ENCODE results near the gene SP5. TPM values are rescaled to one million over a fixed set of nuclear protein-coding genes. Genes with fewer than 3 reads are reported as not detected.

The SP5 gene
- total and polyA plus RNA-seq, 2 donors (not counting 1 experiment from before 2014, with no cell fraction given) = not detected

GRCh38 chr2:170707821-170708795, 7.0 kb upstream of the SP5 start:
- Histone ChIP-seq H3K4me2 (replicated peaks; ENCODE audit: low read depth, low read length, poor library complexity, severe bottlenecking) (no peak overlapping the region), H3K79me2 (ENCODE audit: control insufficient read depth, insufficient read depth, low read length) (no peaks in the 10 kb centered on the region), H4K20me1 (ENCODE audit: control insufficient read depth, insufficient read depth, low read length, poor library complexity, severe bottlenecking) (no peaks in the 10 kb centered on the region), H3K27ac (ENCODE audit: low read length in 2 of 2) (no peak overlapping the region), H3K9ac (ENCODE audit: low read length) (no peak overlapping the region), H3K4me1 (ENCODE audit: control insufficient read depth in 2 of 2, insufficient read depth in 2 of 2, low read length in 2 of 2) (no peaks in the 10 kb centered on the region), H2AFZ (ENCODE audit: insufficient read depth, low read depth, low read length, poor library complexity, severe bottlenecking) (peak overlapping the region; percentile 33), H3K4me3 (ENCODE audit: control extremely low read depth in 1 of 5, extremely low read depth in 1 of 5, insufficient read depth in 1 of 5, low read depth in 2 of 5, low read length in 4 of 5) (no peak overlapping the region), H3K27me3 (replicated peaks in 1 of 4; ENCODE audit: control extremely low read depth in 1 of 4, control insufficient read depth in 3 of 4, insufficient read depth in 4 of 4, low read length in 3 of 4) (peaks cover 0 to 35% (median 18%) of the 10 kb centered on the region in 4 experiments), H3K36me3 (replicated peaks in 1 of 2; ENCODE audit: control extremely low read depth in 1 of 2, control insufficient read depth in 1 of 2, extremely low read depth in 1 of 2, insufficient read depth in 2 of 2, low read length in 1 of 2) (no peaks in the 10 kb centered on the region), H3K9me3 (ENCODE audit: control extremely low read depth in 1 of 3, control insufficient read depth in 2 of 3, insufficient read depth in 1 of 3, low read length in 2 of 3) (peaks cover 0 to 3% (median 0%) of the 10 kb centered on the region in 3 donors)
- Mint-ChIP-seq H3K4me3 (no peak overlapping the region), H3K27ac (no peak overlapping the region), H3K27me3 (peaks cover 55% of the 10 kb centered on the region), H3K4me1 (no peaks in the 10 kb centered on the region), H3K9me3 (ENCODE audit: insufficient read depth) (no peaks in the 10 kb centered on the region)
- TF ChIP-seq CTCF (IDR thresholded peaks at IDR 0.05) = no peak
- no peak for TF ChIP-seq EZH2 (IDR thresholded peaks at IDR 0.05; ENCODE audit: borderline replicate concordance, insufficient read depth, low read depth, low read length, poor library complexity, severe bottlenecking)
- 24% methylated on average over 15 of the region's 16 CpGs for WGBS (ENCODE audit: insufficient coverage)
- CTCF ChIA-PET = no interaction called here
- intact Hi-C loops (cut with micrococcal nuclease) = no loop called here
- ATAC-seq (ENCODE audit: low read depth) (no peak), DNase-seq (no peak)
- POLR2A ChIA-PET = no interaction called here

- CTCF ChIA-PET = no interaction called here
- Mint-ChIP-seq H3K9me3 (ENCODE audit: insufficient read depth) (no peaks in the 10 kb centered on the region), H3K27me3 (peaks cover 55% of the 10 kb centered on the region)
These were observed 4.5 kb upstream of the SP5 start for GRCh38 chr2:170710609-170710979.

More at GRCh38 chr2:170710609-170710979, 4.5 kb upstream of the SP5 start:
- H3K4me1 Mint-ChIP-seq = peaks cover 11% of the 10 kb centered on the region
- no peaks in the 10 kb centered on the region for H3K36me3 ChIP-seq (replicated peaks in 1 of 2; ENCODE audit: control extremely low read depth in 1 of 2, control insufficient read depth in 1 of 2, extremely low read depth in 1 of 2, insufficient read depth in 2 of 2, low read length in 1 of 2)
- no peak overlapping the region for H3K4me3 Mint-ChIP-seq
- no peak overlapping the region for H3K27ac Mint-ChIP-seq
- no CpG with 5 or more reads among the region's 1 CpG for WGBS (ENCODE audit: insufficient coverage)
- no peak overlapping the region for H3K9ac ChIP-seq (ENCODE audit: low read length)
- H2AFZ ChIP-seq (ENCODE audit: insufficient read depth, low read depth, low read length, poor library complexity, severe bottlenecking) = no peak overlapping the region
- H3K4me3 ChIP-seq (ENCODE audit: control extremely low read depth in 1 of 5, extremely low read depth in 1 of 5, insufficient read depth in 1 of 5, low read depth in 2 of 5, low read length in 4 of 5) = no peak overlapping the region
- H3K4me1 ChIP-seq (ENCODE audit: control insufficient read depth in 2 of 2, insufficient read depth in 2 of 2, low read length in 2 of 2) = peaks cover 14 to 15% of the 10 kb centered on the region in 2 donors
- intact Hi-C loops (cut with micrococcal nuclease) = no loop called here
- TF ChIP-seq EZH2 (IDR thresholded peaks at IDR 0.05; ENCODE audit: borderline replicate concordance, insufficient read depth, low read depth, low read length, poor library complexity, severe bottlenecking) = no peak
- no peak for TF ChIP-seq CTCF (IDR thresholded peaks at IDR 0.05)
- ATAC-seq (ENCODE audit: low read depth) (no peak), DNase-seq (no peak)
- H3K27me3 ChIP-seq (replicated peaks in 1 of 4; ENCODE audit: control extremely low read depth in 1 of 4, control insufficient read depth in 3 of 4, insufficient read depth in 4 of 4, low read length in 3 of 4) = peaks cover 0 to 56% (median 27%) of the 10 kb centered on the region in 4 experiments
- H3K79me2 ChIP-seq (ENCODE audit: control insufficient read depth, insufficient read depth, low read length) = no peaks in the 10 kb centered on the region
- POLR2A ChIA-PET = no interaction called here
- H3K4me2 ChIP-seq (replicated peaks; ENCODE audit: low read depth, low read length, poor library complexity, severe bottlenecking) = no peak overlapping the region
- H4K20me1 ChIP-seq (ENCODE audit: control insufficient read depth, insufficient read depth, low read length, poor library complexity, severe bottlenecking) = no peaks in the 10 kb centered on the region
- H3K9me3 ChIP-seq (ENCODE audit: control extremely low read depth in 1 of 3, control insufficient read depth in 2 of 3, insufficient read depth in 1 of 3, low read length in 2 of 3) = peaks cover 0 to 13% (median 0%) of the 10 kb centered on the region in 3 donors
- no peak overlapping the region for H3K27ac ChIP-seq (ENCODE audit: low read length in 2 of 2)

All from B cell (primary cell).